ENCODE measurements around the gene TAMM41.

- TF ChIP-seq TCF7L2 (IDR thresholded peaks at IDR 0.05; ENCODE audit: borderline replicate concordance, low read depth, low read length) (no peak), ZNF704 (tag by site-specific recombination; IDR thresholded peaks at IDR 0.05) (no peak), CTCF (tag by site-specific recombination; IDR thresholded peaks at IDR 0.05) (no peak), ZNF202 (tag by site-specific recombination; IDR thresholded peaks at IDR 0.05; ENCODE audit: borderline replicate concordance) (no peak), ZNF585B (tag by site-specific recombination; IDR thresholded peaks at IDR 0.05) (no peak), SCRT1 (tag by site-specific recombination; IDR thresholded peaks at IDR 0.05; ENCODE audit: borderline replicate concordance) (no peak), ZNF549 (tag by site-specific recombination; IDR thresholded peaks at IDR 0.05) (no peak), ZNF561 (tag by site-specific recombination; IDR thresholded peaks at IDR 0.05; ENCODE audit: borderline replicate concordance) (no peak), MYNN (tag by site-specific recombination; IDR thresholded peaks at IDR 0.05; ENCODE audit: borderline replicate concordance) (no peak)
These were observed 81.7 kb downstream of the TAMM41 start for GRCh38 chr3:11764931-11765363.

Measured in HEK293 (cell line).